ENCODE results near the gene SBF2. TPM values are rescaled to one million over a fixed set of nuclear protein-coding genes. Genes with fewer than 3 reads are reported as not detected.
"Not testable (repeated sequence)": the region's sequence is repeated elsewhere in the genome, so short reads cannot be mapped to it uniquely, and the experiment has no call there.

Gene SBF2
- total and polyA plus RNA-seq, 10 donors = 3.6 to 70.9 (median 57.1) TPM

DNA sequence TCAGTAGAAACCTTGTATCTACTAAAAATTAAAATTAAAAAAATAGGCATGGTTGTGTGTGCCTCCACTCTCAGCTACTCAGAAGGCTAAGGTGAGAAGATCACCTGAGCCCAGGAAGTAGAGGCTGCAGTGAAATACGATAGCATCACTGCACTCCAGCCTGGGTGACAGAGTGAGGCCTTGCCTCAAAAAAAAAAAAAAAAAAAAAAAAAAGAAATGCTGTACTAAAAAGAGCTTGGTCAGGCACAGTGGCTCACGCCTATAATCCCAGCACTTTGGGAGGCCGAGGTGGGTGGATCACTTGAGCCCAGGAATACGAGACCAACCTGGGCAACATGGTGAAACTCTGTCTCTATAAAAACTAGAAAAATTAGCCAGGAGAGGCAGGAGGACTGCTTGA is 36.5 kb downstream of the SBF2 start:
- Histone ChIP-seq H3K9me3 (no peaks in the 10 kb centered on the region), H3K36me3 (no peaks in the 10 kb centered on the region), H3K27me3 (replicated peaks in 1 of 7) (no peaks in the 10 kb centered on the region), H3K27ac (no peak overlapping the region), H3K4me1 (peaks cover 0 to 11% (median 5%) of the 10 kb centered on the region in 6 donors), H3K4me3 (no peak overlapping the region)
- WGBS, 5 donors = 84 to 92% (median 91%) methylated on average over 4 of the region's 4 CpGs
- TF ChIP-seq, protein P1, sequence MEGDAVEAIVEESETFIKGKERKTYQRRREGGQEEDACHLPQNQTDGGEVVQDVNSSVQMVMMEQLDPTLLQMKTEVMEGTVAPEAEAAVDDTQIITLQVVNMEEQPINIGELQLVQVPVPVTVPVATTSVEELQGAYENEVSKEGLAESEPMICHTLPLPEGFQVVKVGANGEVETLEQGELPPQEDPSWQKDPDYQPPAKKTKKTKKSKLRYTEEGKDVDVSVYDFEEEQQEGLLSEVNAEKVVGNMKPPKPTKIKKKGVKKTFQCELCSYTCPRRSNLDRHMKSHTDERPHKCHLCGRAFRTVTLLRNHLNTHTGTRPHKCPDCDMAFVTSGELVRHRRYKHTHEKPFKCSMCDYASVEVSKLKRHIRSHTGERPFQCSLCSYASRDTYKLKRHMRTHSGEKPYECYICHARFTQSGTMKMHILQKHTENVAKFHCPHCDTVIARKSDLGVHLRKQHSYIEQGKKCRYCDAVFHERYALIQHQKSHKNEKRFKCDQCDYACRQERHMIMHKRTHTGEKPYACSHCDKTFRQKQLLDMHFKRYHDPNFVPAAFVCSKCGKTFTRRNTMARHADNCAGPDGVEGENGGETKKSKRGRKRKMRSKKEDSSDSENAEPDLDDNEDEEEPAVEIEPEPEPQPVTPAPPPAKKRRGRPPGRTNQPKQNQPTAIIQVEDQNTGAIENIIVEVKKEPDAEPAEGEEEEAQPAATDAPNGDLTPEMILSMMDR (IDR thresholded peaks at IDR 0.05 in 8 of 11, conservative IDR thresholded peaks at IDR 0.05 in 3 of 11) = no peak
- TF ChIP-seq POLR2A (IDR thresholded peaks at IDR 0.05) (no peak), POLR2AphosphoS5 (IDR thresholded peaks at IDR 0.05) (no peak)
- DNase-seq = no peak
- intact Hi-C loops (cut with DNase I; ENCODE audit: low total_unique reads) = no loop called here

DNA sequence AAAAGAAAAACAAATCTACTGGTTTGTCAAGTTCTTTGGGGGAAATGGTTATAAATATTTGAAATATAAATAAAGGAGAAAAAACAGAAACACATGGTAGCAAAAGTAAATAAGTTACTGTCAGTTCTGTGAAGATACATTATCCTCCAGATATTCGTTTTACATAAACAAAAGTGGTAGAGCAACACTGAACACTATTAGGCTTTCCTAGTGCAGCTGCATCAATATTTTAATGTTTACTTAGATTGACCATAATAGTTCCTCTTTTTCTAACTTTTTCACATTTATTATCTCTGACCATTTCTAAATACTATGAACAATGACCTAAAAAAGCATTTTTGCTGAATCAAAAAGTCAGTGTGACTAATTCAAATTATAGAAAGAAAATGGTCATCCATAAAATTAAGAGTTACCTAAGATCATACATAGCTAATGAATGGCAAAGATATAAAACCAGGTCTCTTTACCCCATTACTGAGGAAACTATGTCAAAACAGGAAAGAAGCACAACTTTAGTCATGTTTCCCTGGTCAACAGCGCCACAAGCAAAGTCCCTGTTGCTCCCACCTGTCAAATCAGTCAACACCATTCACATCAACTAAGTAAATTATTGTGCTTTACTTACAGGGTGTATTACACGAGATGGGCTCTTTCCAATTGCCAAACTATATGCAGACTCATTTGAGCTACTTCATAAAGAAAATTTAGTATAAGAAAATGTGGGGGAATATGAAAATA is 38.5 kb downstream of the SBF2 start:
- Histone ChIP-seq H3K27ac (no peak overlapping the region), H3K9me3 (no peaks in the 10 kb centered on the region), H3K36me3 (no peaks in the 10 kb centered on the region), H3K4me1 (peaks cover 0 to 10% (median 4%) of the 10 kb centered on the region in 6 donors), H3K4me3 (no peak overlapping the region), H3K27me3 (replicated peaks in 1 of 7) (no peaks in the 10 kb centered on the region)
- WGBS, 5 donors = 58 to 70% (median 62%) methylated on average over 3 of the region's 3 CpGs
- intact Hi-C loops (cut with DNase I; ENCODE audit: low total_unique reads) = no loop called here
- no peak for DNase-seq
- no peak for TF ChIP-seq POLR2A (IDR thresholded peaks at IDR 0.05)

DNA sequence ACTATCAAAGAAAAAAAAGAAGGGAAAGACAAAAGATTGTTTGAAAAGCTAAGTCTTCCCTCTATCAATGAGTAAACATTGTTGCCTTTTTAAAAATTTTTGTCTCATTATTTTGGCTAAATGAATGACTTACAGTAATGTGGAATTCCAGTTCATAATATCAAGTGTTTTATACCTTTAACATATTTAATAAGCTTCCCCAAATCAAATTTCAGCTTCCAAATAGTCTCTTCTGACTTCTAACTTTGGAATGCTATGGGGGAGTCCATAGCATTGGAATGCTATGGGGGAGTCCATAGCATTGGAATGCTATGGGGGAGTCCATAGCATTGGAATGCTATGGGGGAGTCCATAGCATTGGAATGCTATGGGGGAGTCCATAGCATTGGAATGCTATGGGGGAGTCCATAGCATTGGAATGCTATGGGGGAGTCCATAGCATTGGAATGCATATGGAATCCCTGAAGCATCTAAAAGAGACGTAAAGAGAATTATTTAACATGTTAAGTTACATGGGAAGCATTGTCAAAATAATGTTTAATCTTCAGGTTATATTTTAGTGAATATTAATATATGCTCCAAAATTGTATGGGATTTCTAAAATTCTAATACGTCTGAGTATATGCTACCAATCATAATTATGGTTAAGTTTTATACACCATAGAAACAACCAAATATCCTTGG is 44.4 kb downstream of the SBF2 start:
- H3K4me3 ChIP-seq; H3K36me3 ChIP-seq; H3K27ac ChIP-seq; H3K27me3 ChIP-seq (replicated peaks in 1 of 7); intact Hi-C loops (cut with DNase I; ENCODE audit: low total_unique reads); H3K4me1 ChIP-seq; DNase-seq; H3K9me3 ChIP-seq: not testable (repeated sequence)
- 94 to 99% (median 96%) methylated on average over 2 of the region's 2 CpGs for whole genome bisulfite sequencing, 5 donors

DNA sequence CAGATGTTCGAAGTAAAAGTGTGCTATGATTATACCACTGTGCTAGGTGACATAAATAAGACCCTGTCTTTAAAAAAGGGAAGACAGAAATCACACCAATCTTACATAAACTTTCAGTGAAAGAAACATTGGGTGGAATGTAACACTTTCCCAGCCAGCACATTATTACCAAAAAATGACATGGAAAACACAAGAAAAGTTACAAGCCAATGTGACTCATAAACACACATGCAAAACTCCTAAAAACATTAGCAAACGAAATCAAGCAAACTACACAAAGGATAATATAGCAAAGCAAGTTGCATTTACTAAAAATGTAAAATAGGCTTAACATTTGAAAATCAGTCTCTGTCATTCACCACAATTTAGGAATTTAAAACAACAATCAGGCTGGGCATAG is 47.0 kb downstream of the SBF2 start:
- H3K4me3 ChIP-seq = no peak overlapping the region
- peaks cover 0 to 3% (median 0%) of the 10 kb centered on the region in 6 donors for H3K4me1 ChIP-seq
- H3K27me3 ChIP-seq (replicated peaks in 1 of 7) = no peaks in the 10 kb centered on the region
- H3K36me3 ChIP-seq = peaks cover 0 to 8% (median 0%) of the 10 kb centered on the region in 6 donors
- H3K27ac ChIP-seq = no peak overlapping the region
- no peak for DNase-seq
- TF ChIP-seq POLR2AphosphoS5 (IDR thresholded peaks at IDR 0.05) (no peak), POLR2A (IDR thresholded peaks at IDR 0.05) (no peak)
- TF ChIP-seq, protein P1 (IDR thresholded peaks at IDR 0.05 in 8 of 11, conservative IDR thresholded peaks at IDR 0.05 in 3 of 11) = no peak
- H3K9me3 ChIP-seq = no peaks in the 10 kb centered on the region
- intact Hi-C loops (cut with DNase I; ENCODE audit: low total_unique reads) = no loop called here
- 72 to 89% (median 76%) methylated on average over 2 of the region's 2 CpGs for WGBS, 5 donors

DNA sequence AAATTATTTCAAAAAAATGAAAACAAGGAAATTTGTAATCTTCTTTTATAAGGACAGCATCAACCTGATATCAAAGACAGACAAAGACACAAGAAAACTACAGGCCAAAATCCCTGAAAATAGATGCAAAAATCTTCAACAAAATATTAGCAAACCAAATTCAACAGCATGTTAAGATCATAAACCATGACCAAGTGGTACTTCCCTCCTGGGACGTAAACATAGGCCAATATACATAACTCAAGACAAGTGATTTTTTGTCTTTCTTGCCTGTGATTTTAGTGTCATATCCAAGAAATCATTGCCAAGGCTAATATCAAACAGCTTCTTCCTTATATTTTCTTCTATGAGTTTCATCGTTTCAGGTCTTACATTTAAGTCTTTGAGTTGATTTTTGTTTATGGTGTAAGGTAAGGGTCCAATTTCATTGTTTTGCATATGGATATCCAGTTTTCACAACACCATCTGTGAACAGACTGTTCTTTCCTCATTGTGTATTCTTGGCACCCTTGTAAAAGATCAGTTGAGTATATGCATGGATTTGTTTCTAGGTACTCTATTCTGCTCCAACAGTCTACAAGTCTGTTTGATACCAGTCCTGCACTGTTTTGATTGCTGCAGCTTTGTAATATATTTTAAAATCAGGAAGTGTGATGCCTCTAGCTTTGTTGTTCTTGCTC is 50.0 kb downstream of the SBF2 start:
- intact Hi-C loops (cut with DNase I; ENCODE audit: low total_unique reads) = no loop called here
- Histone ChIP-seq H3K4me3 (no peak overlapping the region), H3K27ac (no peak overlapping the region), H3K4me1 (peaks cover 0 to 3% (median 0%) of the 10 kb centered on the region in 6 donors), H3K27me3 (replicated peaks in 1 of 7) (no peaks in the 10 kb centered on the region), H3K9me3 (no peaks in the 10 kb centered on the region), H3K36me3 (peaks cover 0 to 8% (median 0%) of the 10 kb centered on the region in 6 donors)
- DNase-seq = no peak
- 83 to 90% (median 85%) methylated on average over 2 of the region's 2 CpGs for WGBS, 5 donors
- no peak for TF ChIP-seq POLR2A (IDR thresholded peaks at IDR 0.05)
- TF ChIP-seq POLR2AphosphoS5 (IDR thresholded peaks at IDR 0.05) = no peak

Measured in spleen (tissue), 11 donors.